LNCAP (cell line): ENCODE data around the gene ZNF438.

Experiments used
- TF ChIP-seq, protein P1 (sequence below): fragments of 450-650 bp; IDR thresholded peaks from 2 replicates; pipeline ENCODE4 v1.5.1; 2017; ENCODE audit warnings: mild to moderate bottlenecking

Gene ZNF438

DNA sequence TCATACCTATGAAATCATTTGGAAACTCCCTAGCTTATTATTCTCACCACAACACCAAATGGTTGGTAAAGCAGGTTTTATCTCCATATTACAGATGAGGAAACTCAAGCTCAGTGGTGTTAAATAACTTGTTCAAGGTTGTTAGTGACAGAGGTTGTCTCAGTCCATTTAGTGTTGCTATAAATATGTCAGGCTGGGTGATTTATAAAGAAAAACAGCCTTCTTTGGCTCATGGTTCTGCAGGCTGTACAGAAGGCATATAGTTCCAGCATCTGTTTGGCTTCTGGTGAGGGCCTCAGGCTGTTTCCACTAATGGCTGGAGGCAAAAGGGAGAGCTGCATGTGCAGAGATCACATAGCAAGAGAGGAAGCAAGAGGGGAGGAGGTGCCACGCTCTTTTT, 96.6 kb downstream of the ZNF438 start:
- TF ChIP-seq, protein P1, sequence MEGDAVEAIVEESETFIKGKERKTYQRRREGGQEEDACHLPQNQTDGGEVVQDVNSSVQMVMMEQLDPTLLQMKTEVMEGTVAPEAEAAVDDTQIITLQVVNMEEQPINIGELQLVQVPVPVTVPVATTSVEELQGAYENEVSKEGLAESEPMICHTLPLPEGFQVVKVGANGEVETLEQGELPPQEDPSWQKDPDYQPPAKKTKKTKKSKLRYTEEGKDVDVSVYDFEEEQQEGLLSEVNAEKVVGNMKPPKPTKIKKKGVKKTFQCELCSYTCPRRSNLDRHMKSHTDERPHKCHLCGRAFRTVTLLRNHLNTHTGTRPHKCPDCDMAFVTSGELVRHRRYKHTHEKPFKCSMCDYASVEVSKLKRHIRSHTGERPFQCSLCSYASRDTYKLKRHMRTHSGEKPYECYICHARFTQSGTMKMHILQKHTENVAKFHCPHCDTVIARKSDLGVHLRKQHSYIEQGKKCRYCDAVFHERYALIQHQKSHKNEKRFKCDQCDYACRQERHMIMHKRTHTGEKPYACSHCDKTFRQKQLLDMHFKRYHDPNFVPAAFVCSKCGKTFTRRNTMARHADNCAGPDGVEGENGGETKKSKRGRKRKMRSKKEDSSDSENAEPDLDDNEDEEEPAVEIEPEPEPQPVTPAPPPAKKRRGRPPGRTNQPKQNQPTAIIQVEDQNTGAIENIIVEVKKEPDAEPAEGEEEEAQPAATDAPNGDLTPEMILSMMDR: no peak

DNA sequence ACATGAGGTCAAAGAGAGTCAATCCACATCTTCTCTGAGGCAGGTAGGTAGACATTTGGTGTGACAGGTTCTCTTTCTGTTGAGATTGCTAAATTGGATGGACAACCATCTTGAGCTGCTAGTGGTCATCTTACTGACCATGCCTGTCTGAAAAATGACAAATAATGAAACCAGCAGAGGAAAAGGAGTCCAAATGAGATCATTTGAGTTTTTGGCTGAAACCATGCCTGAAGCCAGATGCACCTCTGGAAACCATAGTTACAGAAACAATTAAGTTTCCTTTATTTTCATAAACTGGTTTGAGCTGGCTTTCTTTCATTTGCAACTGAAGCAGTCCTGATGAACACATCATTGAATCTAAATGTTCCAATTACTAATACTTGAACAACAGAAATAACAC, 100.6 kb downstream of the ZNF438 start:
- TF ChIP-seq, protein P1: no peak

DNA sequence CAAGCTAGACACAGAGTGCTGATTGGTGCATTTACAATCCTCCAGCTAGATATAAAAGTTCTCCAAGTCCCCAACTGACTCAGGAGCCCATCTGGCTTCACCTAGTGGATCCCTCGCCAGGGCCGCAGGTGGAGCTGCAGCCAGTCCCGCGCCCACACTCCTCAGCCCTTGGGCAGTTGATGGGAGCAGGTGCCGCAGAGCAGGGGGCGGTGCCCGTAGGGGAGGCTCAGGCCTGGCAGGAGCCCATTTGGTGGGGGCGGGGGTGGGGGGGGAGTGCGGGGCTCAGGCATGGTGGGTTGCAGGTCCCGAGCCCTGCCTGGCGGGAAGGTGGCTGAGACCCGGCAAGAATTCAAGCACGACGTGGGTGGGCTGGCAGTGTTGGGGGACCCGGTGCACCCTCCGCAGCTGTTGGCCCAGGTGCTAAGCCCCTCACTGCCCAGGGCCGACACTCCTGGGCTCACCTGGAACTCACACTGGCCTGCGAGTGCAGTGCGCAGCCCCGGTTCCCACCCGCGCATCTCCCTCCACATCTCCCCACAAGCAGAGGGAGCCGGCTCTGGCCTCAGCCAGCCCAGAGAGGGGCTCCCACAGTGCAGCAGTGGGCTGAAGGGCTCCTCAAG, 101.7 kb downstream of the ZNF438 start:
- TF ChIP-seq, protein P1: no peak

DNA sequence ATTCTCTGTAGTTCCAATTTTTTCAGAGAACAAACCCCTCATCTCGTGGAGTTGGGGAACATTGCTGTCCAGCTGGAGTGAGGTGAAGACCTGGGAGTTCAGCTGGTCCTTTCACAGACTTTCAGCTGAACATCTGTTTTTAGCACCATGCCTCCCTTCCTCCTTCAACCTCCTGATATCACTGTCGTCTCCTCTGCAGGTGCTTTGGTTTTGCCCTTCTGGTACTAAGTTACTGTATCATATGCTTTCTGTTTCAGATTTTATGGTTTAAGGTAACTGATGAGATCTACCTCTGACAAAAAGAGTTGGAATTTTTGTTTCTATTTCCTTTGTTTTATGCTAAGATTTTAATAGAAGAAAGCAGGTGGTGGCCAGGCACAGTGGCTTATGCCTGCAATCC, 102.9 kb downstream of the ZNF438 start:
- TF ChIP-seq, protein P1: no peak

DNA sequence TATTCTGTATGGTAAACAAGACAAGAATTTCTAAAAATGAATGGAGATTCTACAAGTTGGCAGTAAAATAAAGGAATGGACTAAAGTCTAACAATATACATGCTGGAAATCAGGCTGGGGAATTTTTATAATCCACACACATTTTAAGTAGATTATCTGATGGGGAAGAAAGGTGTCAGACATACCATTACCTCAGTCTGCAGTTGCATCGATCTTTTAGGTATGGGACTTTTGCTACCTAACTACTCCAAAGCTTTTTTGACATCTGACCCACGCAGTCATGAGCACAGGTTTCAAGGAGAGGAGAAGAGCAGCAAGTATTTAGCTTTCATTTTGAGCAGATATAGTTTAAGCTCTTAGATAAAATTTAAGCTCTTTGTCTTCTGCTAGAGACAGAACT, 113.0 kb downstream of the ZNF438 start:
- TF ChIP-seq, protein P1: no peak

DNA sequence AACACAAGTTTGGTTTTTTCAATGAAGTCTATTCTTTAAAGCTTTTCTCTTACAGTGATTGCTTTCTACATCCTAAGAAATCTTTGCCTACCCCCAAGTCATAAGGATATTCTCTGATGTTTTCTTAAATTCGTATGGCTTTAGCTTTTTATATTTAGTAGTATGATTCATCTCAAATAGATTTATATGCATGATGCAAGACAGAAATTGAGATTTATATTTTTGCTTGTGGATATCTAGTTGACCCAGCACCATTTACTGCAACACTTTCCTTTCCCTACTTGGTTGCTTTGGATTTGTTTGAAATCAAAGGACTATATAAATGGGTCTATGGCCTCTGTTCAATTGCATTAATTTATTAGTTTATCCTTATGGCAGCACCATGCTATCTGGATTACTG, 113.9 kb downstream of the ZNF438 start:
- TF ChIP-seq, protein P1: no peak

DNA sequence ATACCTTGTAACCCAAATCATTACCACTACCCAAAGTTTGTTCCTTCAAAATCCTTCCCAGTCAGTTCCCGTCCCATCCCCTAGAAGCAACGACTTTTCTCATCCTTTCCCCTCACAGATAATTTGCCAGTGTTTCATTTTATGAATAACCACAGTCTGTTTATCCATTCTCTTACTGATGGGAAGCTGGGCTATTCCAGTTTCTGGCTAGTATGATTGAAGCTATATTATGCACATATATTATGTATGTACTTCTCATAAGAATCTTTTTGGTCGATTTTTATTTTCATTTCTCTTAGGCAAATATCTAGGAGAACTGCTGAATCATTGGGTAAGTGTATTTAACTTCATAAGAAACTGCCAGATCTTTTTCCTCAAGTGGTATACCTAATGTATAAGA, 114.6 kb downstream of the ZNF438 start:
- TF ChIP-seq, protein P1: no peak

DNA sequence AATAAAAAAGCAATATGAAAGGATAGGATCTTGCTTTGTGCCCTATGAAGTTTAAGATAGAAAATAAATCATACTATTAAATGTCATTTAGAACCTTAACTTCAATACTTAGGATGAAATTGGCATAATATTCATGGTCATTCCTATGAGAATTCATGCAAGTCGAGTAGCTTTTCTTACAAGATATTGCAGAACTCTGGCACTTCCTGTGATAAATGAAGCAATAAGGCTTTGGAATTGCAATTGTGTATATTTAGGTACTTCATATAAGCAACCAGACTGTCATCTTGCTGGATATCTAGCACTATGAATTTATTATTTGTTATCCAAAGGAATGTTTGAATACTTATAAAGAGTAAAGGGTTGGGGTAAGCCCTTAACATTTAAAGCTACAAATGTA, 116.5 kb downstream of the ZNF438 start:
- TF ChIP-seq, protein P1: no peak
